GM19238 (cell line): Measurements from ENCODE around the gene IL36B.

ENCODE experiments used
- DNase-seq: peaks from one replicate; pipeline ENCODE4 v3.0.0; 2011; ENCODE audit warnings: low spot score; ENCODE audit not compliant: insufficient read length

Gene IL36B

GRCh38 chr2:113056521-113056920 lies 3.9 kb upstream of the IL36B start:
- DNase-seq = no peak

GRCh38 chr2:113054066-113054465 lies 1.4 kb upstream of the IL36B start:
- no peak for DNase-seq

GRCh38 chr2:113053666-113054065 lies 999 bp upstream of the IL36B start:
- DNase-seq = no peak

DNA sequence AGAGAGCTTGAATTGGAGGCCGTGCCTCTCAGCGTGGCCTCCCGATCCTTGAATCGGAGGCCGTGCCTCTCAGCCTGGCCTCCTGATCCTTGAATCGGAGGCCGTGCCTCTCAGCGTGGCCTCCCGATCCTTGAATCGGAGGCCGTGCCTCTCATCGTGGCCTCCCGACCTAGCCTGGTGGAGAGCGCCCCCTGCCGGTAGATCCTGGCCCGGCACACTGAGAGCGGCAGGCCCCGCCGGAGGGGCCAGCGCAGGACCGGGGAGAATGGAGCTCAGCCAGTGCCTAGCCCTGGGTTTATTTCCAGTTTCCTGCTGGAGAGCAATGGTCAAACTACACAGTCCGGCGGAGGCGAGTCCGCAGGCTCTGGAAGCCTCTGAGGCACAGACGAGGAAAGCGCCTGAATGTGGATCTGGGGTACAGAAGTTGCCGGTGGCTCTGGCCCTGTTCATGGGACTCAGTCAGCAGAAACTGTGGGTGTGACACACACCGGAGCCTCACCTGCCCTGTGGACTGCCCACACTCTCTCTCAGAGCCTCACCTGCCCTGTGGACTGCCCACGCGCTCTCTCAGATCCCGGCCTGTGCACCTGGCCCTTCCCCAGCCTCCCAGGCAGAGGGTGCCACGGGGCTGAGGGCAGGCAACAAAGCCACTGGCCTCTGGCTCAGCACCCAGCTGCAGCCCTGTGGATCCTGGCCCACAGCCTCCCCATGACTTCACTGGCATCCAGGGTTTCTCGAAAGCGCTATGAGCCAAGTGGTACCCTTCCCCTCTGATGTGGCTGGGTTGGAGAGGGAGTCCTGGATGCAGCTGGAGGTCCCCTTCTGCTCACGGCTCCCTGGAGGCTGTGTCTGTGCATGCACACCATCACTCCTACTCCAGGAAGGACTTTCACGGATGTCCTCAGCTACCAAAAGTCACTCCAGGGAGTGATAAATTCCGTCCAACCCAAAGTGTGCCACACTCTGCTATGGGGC lies 1.5 kb downstream of the IL36B start:
- DNase-seq = no peak

DNA sequence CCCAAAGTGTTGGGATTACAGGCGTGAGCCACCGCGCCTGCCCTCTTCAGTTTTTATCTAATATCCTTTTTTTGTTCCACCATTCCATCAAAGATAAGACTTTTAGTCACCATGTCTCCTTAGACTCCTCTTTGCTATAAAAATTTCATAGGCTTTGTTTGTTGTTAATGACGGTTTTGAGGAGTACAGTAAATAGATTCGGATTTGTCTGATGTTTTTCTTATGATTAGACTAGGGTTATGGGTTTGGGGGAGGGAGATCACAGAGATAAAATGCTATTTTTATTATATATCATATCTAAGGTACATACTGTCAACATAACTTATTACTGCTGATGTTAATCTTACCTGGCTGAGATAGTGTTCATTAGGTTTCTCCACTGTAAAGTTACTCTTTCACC lies 6.2 kb downstream of the IL36B start:
- DNase-seq = no peak

- no peak for DNase-seq
These were observed 10.8 kb downstream of the IL36B start for GRCh38 chr2:113041871-113042270.

DNA sequence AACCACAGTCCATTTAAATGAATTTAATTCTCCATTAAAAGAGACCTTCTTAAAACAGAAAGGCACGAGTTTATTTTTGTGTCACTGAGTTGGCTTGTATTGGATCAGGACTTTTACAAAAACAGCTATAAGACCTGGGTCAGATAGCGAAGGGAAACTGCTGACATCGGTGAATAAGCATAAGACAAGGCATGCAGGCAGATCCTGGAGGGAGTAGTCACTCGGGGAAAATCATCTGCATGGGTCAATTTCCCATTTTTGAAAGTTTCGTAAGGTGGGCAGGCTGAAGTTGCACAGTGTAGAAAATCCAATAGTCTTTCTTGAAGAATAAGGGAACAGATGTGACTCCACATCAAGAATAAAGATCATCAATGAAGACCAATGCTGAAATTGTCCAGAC lies 12.9 kb downstream of the IL36B start:
- no peak for DNase-seq

GRCh38 chr2:113039158-113039557 lies 13.5 kb downstream of the IL36B start:
- no peak for DNase-seq

- DNase-seq = no peak
These were observed 14.4 kb downstream of the IL36B start for GRCh38 chr2:113038291-113038690.

GRCh38 chr2:113036763-113037162 lies 15.9 kb downstream of the IL36B start:
- DNase-seq = no peak

DNA sequence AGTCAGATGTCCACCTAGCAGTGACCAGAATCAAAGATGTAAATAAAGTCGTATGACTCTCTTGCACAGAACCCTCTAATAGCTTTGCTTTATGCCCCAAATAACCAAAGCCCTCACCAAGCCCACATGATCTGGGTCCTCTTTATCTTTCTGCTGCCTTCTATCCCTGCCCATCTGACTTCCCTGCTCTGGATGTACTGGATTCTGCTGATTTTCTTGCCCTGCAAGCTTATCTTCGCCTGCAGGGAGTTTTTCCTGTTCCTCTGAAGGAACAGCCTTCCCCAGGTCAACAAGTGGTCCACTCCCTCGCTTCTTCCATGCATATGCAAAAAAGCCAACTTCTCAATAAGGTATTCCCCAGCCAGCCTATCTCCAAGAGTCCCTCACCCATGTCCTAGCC lies 18.7 kb downstream of the IL36B start:
- DNase-seq = no peak

DNA sequence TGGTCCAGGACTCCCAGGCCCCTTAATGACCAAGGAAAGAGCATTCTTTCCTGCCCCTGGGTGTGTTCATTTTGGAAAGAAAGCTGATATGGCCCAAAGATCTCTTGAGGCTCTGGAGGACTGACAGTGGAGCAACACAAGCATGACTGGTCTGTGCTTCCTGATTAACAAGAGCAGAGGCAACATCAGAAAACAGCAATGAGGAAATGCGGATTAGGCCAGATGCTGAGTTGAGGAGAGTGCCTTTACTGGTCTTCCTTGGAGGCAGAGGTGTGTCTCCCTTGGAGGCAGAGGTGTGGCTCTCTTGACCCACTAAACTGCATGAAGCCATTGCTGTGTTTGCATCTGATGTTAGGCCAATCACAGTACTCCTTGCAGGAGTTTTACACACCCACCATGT lies 19.9 kb downstream of the IL36B start:
- DNase-seq = no peak

DNA sequence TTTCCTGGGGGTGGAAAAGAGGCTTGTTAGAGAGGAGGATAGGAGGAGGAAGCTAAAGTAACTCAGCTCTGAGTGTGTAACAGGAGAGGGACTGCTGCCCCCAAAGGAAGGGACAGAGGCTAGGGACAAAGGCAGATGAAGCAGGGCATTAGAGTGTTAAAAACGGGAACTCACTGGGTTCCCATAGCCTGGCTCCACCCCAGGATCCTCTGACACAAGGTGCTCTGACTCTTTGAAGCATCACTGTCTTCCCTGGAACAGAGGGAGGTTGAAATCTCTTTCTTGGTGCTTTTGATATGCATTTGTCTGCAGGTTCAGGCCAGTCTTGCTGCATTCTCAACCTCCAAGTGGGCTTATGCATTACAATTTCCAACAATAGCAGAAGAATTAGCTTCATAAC lies 24.6 kb downstream of the IL36B start:
- DNase-seq = no peak

GRCh38 chr2:113027691-113028090 lies 25.0 kb downstream of the IL36B start:
- no peak for DNase-seq

- no peak for DNase-seq
These were observed 26.9 kb downstream of the IL36B start for GRCh38 chr2:113025737-113026136.

- DNase-seq = no peak
These were observed 27.9 kb downstream of the IL36B start for GRCh38 chr2:113024764-113025163.

DNA sequence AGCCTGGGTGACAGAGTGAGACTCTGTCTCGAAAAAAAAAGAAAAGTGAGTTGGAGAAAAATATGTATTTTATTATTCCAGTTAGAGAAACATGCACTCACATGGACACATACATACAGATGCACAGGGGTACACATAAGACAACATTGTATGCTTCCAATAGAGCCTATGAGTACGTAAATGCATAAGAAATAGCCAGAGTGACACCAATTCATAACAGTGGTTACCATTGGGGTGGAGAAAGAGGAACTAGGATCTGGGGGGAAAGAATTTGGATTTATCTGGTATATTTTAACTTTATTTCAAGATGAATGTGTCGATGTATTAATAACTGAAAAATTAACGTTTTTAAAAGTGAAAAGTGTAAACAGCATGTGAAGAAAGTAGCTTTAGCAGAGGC lies 31.4 kb downstream of the IL36B start:
- no peak for DNase-seq

DNA sequence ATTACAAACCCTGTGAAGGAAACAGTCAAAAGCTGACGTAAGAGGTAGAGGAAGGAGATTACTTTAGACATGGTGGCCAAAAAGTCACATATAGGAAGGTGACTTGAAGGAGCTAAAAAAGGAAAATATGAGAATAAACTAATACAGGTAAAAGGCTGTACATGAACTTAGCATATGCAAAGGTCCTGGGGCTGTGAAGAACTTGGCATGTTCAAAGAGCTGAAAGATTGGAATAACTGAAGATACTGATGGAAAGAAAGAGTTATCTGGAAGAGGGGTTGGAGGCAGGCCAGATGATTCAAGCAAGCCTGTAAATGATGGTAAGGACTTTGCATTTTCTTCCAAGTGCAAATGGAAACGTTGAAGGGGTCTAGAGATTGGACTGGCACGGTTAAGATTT lies 34.2 kb downstream of the IL36B start:
- no peak for DNase-seq

DNA sequence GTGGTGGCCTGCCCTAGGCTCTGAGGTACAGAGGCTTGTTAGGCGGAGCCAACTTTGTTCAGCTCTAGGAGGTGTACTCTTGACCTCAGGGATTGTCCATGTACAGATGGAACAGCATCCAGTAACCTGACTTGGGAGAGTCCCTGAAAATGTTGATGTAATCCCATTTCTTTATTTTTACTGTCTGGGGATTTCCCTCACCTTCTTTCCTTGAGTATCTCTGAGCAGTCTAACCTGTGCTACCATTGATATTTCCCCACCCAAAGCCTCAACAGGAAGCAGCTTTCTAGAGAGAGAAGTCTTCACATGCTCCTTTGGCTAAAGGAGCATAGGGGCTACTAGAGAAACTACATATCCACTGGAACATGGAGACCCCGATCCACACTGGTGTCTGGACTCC lies 37.0 kb downstream of the IL36B start:
- no peak for DNase-seq

GRCh38 chr2:113015042-113015441 lies 37.6 kb downstream of the IL36B start:
- no peak for DNase-seq

- DNase-seq = no peak
These were observed 38.6 kb downstream of the IL36B start for GRCh38 chr2:113014067-113014466.

DNA sequence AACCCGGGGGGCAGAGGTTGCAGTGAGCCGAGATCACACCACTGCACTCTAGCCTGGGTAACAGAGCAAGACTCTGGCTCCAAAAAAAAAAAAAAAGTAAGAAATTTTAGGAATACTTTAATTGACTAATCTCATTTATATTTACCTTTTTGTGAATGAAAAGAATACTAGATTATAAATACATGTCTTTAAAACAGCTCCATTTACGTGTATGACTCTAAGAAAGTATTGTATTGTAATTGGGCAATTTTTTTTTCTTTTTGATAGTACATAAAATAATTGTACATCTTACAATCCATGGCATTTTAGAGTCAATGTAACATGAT lies 39.4 kb downstream of the IL36B start:
- DNase-seq = no peak
